Endometrium (tissue), 2 donors: Measurements from ENCODE around the gene CYP27A1.
"Not testable (repeated sequence)": the region's sequence is repeated elsewhere in the genome, so short reads cannot be mapped to it uniquely, and the experiment has no call there.

Source experiments
- FAIRE-seq: peaks from 2 replicates; lab custom pipeline; 2012; peaks lifted over from hg19 to GRCh38; lab: Jason Lieb, UNC
- donor health status: control.
- donor health status: control.

Gene CYP27A1

GRCh38 chr2:218832081-218832480 lies 50.1 kb downstream of the CYP27A1 start:
- no peak for FAIRE-seq

GRCh38 chr2:218832520-218832919 lies 50.6 kb downstream of the CYP27A1 start:
- FAIRE-seq = no peak

GRCh38 chr2:218833023-218833609 lies 51.2 kb downstream of the CYP27A1 start:
- no peak for FAIRE-seq

- FAIRE-seq = no peak
These were observed 52.7 kb downstream of the CYP27A1 start for GRCh38 chr2:218834685-218835084.

- no peak for FAIRE-seq
These were observed 55.5 kb downstream of the CYP27A1 start for GRCh38 chr2:218837495-218837894.

- FAIRE-seq = no peak
These were observed 57.5 kb downstream of the CYP27A1 start for GRCh38 chr2:218839430-218839829.

- FAIRE-seq = no peak
These were observed 57.9 kb downstream of the CYP27A1 start for GRCh38 chr2:218839888-218840287.

GRCh38 chr2:218844334-218844733 lies 62.4 kb downstream of the CYP27A1 start:
- not testable (repeated sequence) for FAIRE-seq

- FAIRE-seq = not testable (repeated sequence)
These were observed 65.0 kb downstream of the CYP27A1 start for GRCh38 chr2:218846963-218847362.

GRCh38 chr2:218849721-218850120 lies 67.8 kb downstream of the CYP27A1 start:
- FAIRE-seq = no peak

GRCh38 chr2:218850796-218851195 lies 68.8 kb downstream of the CYP27A1 start:
- FAIRE-seq = no peak

- FAIRE-seq = no peak
These were observed 69.3 kb downstream of the CYP27A1 start for GRCh38 chr2:218851286-218851685.

- no peak for FAIRE-seq
These were observed 71.1 kb downstream of the CYP27A1 start for GRCh38 chr2:218852911-218853667.

- FAIRE-seq = no peak
These were observed 71.8 kb downstream of the CYP27A1 start for GRCh38 chr2:218853766-218854165.

GRCh38 chr2:218854860-218855259 lies 72.9 kb downstream of the CYP27A1 start:
- no peak for FAIRE-seq

- no peak for FAIRE-seq
These were observed 73.6 kb downstream of the CYP27A1 start for GRCh38 chr2:218855305-218856166.

GRCh38 chr2:218856167-218856895 lies 74.4 kb downstream of the CYP27A1 start:
- FAIRE-seq = no peak

- FAIRE-seq = no peak
These were observed 74.9 kb downstream of the CYP27A1 start for GRCh38 chr2:218856896-218857243.

GRCh38 chr2:218857371-218858137 lies 75.6 kb downstream of the CYP27A1 start:
- FAIRE-seq = no peak

GRCh38 chr2:218858138-218858445 lies 76.1 kb downstream of the CYP27A1 start:
- FAIRE-seq = no peak

- no peak for FAIRE-seq
These were observed 77.0 kb downstream of the CYP27A1 start for GRCh38 chr2:218858671-218859555.
